GM12865 (cell line): ENCODE measurements around the gene MARF1.
"Not testable (repeated sequence)": the region's sequence is repeated elsewhere in the genome, so short reads cannot be mapped to it uniquely, and the experiment has no call there.

Experiments used
- DNase-seq: peaks from one replicate; pipeline ENCODE4 v3.0.0; 2010; ENCODE audit warnings: low read depth
- H3K4me3 ChIP-seq: 2 replicates; pipeline ENCODE4 v1.5.1; 2011; ENCODE audit warnings: mild to moderate bottlenecking, low read depth, low read length, control low read depth
- CTCF ChIP-seq: IDR thresholded peaks from 2 replicates; pipeline ENCODE4 v1.5.1; 2011; ENCODE audit warnings: low read length, control low read depth, low read depth, inconsistent platforms; ENCODE audit not compliant: insufficient read depth; ENCODE audit errors: missing control alignments

The MARF1 gene

GRCh38 chr16:15643048-15643945, at the start of gene MARF1:
Gene MARF1 (minus strand): TSS chr16:15643154. CDS start chr16:15639233, 3,921 bp downstream.
- peak; percentile 98 for DNase-seq
- TF ChIP-seq CTCF = peak; percentile 33
- peak within 1 kb of the TSS; percentile 88 for H3K4me3 ChIP-seq

- DNase-seq, H3K4me3 ChIP-seq: not testable (repeated sequence)
Measured at GRCh38 chr16:15692508-15692907, 49.6 kb upstream of the MARF1 start.

DNA sequence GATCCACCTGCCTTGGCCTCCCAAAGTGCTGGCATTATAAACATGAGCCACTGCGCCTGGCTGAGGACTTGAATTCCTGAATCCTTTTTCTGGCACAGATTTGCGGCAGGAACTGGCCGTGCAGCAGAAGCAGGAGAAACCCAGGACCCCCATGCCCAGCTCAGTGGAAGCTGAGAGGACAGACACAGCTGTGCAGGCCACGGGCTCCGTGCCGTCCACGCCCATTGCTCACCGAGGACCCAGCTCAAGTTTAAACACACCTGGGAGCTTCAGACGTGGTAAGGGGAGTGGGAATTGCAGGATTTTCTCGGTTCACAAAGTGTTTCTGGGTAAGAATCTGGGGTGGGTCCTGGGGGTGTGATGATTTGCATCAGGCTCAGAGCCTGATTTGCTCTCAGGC, 48.1 kb upstream of the MARF1 start:
- no peak for DNase-seq
- no peak overlapping the region for H3K4me3 ChIP-seq
- no peak for TF ChIP-seq CTCF

DNA sequence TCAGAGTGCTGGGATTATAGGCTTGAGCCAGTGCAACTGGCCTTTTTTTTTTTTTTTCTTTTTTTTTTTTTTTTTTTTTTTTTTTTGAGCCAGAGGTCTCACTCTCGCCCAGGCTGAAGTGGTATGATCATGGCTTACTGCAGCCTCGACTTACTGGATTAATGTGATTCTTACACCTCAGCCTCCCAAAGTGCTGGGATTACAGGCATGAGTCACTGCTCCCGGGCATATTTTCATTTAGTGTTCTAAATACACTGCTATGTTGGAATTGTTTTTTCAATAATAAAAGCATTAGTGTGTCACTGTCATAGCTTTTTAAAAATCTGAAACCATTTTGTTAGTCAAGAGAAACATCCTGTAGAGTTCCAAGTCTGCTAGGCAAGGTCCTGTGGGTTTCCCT, 47.3 kb upstream of the MARF1 start:
- no peak for DNase-seq
- no peak overlapping the region for H3K4me3 ChIP-seq
- no peak for TF ChIP-seq CTCF

GRCh38 chr16:15689290-15689689, 46.3 kb upstream of the MARF1 start:
- no peak overlapping the region for H3K4me3 ChIP-seq
- no peak for TF ChIP-seq CTCF
- no peak for DNase-seq

DNA sequence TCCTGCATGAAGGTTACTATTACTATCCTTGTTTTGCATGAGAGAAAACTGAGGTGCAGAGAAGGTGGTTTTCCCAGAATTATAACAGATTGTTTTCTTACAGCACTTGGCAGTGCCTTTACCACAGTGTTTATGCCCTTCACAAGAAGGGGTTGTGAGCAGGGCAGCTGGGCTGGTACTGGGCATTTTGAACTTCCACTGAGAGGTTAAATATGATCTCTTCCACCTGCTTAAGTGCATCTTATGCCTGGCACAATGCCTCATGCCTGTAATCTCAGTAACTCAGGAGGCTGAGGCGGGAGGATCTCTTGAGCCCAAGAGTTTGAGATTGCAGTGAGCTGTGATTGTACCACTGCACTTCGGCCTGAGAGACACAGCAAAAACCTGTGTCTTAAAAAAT, 43.3 kb upstream of the MARF1 start:
- no peak for DNase-seq
- no peak overlapping the region for H3K4me3 ChIP-seq
- TF ChIP-seq CTCF = no peak

GRCh38 chr16:15682105-15682570, 39.2 kb upstream of the MARF1 start:
- no peak overlapping the region for H3K4me3 ChIP-seq
- TF ChIP-seq CTCF = peak; percentile 40
- peak; percentile 48 for DNase-seq
